ENCODE data around the gene ANAPC16.
A peak's percentile ranks its signal among the peaks of the same experiment; 100 is the strongest.
"Not testable (repeated sequence)": the region's sequence is repeated elsewhere in the genome, so short reads cannot be mapped to it uniquely, and the experiment has no call there.

Gene ANAPC16

DNA sequence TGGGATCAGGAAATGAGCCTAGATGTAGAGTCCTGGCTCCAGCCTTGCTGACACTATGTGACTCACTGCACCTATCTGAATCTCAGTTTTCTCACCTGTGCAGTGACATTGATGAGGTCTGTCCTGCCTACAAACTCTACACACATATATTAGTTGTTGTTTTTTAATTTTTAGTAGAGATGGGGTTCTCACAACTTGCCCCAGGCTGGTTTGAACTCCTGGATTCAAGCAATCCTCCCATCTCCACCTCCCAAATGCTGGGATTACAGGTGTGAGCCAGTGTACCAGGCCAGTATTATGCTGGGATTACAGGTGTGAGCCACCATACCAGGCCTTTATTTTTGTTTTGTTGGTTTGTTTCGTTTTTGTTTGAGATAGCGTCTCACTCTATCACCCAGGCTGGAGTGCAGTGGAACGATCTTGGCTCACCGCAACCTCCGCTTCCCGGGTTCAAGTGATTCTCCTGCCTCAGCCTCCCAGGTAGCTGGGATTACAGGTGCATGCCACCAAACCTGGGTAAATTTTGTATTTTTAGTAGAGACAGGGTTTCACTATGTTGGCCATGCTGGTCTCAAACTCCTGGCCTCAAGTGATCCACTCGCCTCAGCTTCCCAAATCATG lies 46.1 kb downstream of the ANAPC16 start:
- DNase-seq (ENCODE audit: low read depth in 2 of 2, low spot score in 1 of 2), result no peak

DNA sequence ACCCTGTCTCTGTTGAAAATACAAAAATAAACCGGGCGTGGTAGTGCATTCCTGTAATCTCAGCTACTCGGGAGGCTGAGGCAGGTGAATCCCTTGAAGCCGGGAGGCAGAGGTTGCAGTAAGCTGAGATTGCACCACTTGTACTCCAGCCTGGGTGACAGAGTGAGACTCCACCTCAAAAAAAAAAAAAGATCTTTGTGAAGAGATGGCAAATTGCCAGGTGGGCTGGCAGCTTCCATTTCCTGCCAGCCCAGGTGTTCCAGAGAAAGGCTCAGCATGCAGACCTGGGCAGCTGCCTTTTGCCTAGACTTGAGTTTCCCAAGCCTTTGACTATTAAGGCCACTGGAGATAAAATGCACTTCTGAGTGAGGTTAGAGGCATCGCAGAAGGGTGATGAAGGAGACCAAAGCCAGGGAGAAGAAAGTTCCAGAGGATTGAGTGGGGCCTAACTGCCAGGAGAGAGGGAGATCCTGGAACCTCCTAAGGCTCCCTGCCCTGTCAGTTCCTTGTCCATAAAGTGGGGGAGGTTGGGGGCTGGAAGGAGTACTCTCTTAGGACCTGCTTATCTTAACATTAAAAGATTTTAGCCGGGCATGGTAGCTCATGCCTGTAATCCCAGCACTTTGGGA lies 47.9 kb downstream of the ANAPC16 start:
- no peak for DNase-seq (ENCODE audit: low read depth in 2 of 2, low spot score in 1 of 2)

DNA sequence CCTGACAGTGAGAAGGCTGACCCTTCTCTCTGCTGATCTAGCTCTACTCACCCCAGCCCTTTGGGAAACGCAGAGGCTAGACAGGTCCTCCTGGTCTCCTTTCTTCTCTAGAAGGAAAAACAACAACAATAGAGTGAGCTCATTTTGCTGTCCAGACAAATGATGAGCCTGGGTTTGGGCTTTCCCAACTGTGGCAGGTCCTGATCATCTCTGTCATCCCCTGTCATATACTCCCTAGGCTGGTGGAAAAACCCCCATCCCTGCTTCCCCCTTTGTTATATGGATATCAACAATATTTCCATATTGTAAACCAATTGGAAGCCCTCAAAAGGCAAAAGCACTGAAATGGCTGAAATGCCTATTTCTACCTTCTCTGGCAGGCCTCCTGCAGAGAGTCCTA lies 48.7 kb downstream of the ANAPC16 start:
- DNase-seq (ENCODE audit: low read depth in 2 of 2, low spot score in 1 of 2), result no peak

DNA sequence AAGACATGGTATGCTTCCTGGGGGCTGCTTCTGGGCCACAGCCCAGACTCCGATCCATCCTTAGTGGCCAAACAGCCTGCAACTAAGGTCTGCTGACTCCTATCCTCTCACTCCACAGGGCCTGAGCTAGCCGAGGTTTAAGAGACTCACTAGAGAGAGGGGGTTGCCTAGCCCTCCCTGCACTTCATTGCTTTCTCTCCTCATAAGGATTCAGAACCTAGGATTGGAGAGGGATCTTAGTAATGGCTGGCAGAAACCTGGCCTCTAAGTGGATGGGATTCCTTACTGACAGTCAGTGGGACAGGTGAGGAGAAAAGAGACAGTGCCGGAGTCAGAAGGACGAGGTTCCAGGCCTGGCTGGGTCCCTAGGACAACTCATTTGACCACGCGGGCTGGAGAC lies 49.7 kb downstream of the ANAPC16 start:
- DNase-seq (ENCODE audit: low read depth in 2 of 2, low spot score in 1 of 2), result no peak

DNA sequence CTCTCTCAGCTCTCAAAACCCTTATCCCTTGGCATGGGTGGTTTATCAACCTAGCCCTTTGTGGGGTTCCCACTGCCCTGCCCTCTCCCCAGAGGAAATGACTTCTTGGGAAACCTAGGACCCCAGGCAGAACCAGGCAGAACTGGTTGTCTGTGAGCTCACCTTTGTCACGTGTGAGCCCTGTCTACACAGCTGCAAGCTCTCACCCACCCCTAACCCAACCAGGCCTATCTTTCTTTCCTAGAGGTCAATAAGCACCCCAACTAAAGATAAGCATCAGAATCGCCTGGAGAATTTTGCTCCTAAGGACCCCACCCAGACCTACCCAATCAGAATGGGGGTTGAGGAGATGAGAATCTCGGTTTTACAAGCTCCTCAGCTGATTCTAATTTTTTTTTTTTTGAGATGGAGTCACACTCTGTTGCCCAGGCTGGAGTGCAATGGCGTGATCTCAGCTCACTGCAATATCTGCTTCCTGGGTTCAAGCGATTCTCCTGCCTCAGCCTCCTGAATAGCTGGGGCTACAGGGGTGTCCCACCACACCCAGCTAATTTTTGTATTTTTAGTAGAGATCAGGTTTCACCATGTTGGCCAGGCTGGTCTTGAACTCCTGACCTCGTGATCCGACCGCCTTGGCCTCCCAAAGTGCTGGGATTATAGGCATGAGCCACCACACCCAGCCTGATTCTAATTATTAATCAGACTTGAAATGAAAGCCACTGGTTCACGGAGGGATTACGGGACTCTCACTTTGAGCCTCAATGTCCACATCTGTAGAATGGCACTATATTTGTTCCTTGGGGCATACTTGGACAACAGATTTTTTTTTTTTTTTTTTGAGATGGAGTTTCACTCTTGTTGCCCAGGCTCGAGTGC lies 50.4 kb downstream of the ANAPC16 start:
- no peak for DNase-seq (ENCODE audit: low read depth in 2 of 2, low spot score in 1 of 2)

DNA sequence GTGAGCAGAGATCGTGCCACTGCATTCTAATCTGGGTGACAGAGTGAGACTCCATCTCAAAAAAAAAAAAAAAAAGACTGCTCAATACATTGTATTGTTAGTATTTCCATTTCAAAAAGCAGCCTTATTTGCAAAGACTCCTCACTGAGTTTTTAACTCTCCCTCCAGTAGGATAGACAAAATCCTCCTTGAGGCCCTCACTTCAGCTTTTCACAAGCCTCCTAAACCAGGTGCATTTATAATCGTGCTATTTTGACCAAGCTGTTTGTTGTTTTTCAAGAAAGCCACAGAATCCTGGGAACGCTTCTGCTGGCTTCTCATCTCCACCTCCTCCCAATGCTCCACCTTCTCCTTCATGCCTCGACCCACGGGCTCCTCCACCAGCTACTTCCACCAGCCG lies 51.6 kb downstream of the ANAPC16 start:
- DNase-seq (ENCODE audit: low read depth in 2 of 2, low spot score in 1 of 2), result no peak

DNA sequence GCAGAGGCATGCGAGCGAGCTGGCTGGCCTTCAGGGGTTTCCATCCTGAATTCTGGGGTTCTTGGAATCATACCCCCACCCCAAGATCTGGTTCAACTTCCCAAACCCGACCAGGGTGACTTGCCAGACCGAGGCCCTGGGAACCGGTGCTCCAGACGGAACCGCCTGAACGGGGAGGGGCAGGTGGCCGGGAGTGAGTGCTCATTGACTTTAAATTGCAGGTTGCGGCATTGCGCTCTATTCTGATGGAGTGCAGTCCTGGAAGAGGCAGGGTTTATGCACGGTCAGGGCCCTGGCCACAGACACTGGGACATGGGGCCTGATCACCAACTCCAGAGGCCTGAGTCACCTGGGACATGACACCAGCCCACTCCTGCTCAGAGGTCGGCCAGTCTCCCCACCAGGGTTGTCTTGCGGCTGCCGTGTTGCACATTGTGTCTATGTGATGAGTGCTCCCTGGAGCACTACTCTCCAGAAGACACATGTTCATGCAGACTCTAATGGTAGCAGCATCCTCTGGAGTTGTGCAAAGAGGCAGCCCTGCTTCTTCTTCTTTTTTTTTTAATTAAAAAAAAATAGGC lies 52.1 kb downstream of the ANAPC16 start:
- no peak for DNase-seq (ENCODE audit: low read depth in 2 of 2, low spot score in 1 of 2)

DNA sequence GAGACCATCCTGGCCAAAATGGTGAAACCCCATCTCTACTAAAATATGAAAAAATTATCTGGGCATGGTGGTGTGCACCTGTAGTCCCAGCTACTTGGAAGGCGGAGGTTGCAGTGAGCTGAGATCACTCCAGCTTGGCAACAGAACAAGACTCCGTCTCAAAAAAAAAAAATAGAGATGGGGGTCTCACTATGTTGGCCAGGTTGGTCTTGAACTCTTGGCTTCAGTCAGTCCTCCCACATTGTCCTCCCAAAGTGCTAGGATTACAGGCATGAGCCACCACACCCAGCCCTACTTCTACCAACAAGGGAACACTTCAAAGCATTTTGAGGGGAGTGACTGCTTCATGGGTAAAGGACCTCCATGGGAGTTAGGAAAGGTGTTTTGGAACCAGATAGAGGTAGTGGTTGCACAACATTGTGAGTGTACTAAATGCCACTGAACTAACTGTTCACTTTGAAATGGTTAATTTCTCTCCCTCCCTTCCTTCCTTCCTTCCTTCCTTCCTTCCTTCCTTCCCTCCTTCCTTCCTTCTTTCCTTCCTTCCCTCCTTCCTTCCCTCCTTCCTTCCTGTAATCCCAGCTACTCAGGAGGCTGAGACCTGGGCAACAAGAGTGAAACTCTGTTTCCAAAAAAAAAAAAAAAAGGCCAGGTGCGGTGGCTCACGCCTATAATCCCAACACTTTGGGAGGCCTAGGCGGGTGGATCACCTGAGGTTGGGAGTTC lies 52.8 kb downstream of the ANAPC16 start:
- not testable (repeated sequence) for DNase-seq (ENCODE audit: low read depth in 2 of 2, low spot score in 1 of 2)

DNA sequence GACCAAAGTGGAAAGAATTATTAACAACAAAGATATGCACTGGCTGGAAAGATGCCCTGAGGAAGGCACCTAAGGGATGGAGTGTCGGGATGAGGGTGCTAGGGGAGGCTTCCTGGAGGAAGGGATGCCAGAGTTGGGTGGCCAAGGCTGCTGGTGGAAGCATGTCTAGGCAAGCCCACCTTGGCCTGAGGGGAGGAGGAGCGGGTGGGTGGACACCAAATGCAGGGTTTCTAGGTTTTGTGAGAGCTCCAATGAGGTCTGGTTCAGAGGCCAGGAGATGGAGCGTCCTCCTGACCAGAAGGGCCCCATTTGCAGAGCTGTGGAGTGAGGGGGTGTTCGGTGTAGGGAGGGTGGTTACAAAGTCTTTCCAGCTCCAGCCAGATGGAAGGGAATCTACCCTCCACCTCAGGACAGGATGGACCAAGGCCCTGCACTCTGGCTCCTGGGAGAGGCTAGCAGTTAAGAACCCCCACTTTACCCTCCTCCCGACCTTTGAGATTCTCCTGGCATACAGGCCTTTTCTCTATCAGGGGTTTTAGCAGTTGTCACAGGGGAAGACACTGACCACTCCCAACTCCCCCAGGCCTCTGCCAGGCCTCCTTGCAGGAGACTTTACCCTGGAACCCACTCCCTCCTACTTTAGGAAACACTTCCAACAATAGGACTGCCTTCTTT lies 54.9 kb downstream of the ANAPC16 start:
- DNase-seq (ENCODE audit: low read depth in 2 of 2, low spot score in 1 of 2), result no peak

DNA sequence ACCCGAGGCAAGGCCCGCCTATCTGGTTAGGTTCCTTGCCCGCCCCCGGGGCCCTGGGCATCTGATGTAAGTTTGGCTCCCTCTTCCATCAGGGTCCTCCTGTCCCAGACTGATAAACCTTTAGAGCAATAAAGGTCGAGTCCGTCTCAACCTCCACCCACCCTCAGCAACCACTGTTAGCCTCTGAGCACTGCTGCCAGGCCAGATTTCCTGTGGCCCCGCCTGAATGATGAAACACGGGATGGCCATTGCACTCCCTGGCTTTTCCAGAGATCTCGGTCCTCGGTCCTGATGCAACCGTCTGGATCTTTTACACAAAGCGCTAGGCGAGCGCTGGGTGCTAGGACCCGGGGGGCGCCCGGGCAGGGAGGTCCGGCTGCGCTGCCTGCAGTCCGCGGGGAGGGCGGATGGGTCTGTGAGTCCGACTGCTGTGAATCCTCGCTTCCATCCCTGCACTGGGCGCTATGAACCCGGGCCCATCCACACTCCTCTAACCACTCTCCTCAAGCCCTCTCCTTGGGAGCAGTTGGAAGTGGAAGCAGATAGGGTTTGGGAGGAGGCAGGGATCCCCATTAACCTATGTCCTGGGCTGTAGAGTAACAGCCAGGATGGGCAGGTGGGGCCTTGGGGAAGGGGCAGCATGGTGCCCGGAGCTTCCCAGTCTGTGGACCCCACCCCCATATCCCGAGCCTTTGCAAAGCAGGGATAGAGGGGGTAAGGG lies 57.0 kb downstream of the ANAPC16 start:
- DNase-seq (ENCODE audit: low read depth in 2 of 2, low spot score in 1 of 2), result peak in 1 of 2 donors; percentile 17

DNA sequence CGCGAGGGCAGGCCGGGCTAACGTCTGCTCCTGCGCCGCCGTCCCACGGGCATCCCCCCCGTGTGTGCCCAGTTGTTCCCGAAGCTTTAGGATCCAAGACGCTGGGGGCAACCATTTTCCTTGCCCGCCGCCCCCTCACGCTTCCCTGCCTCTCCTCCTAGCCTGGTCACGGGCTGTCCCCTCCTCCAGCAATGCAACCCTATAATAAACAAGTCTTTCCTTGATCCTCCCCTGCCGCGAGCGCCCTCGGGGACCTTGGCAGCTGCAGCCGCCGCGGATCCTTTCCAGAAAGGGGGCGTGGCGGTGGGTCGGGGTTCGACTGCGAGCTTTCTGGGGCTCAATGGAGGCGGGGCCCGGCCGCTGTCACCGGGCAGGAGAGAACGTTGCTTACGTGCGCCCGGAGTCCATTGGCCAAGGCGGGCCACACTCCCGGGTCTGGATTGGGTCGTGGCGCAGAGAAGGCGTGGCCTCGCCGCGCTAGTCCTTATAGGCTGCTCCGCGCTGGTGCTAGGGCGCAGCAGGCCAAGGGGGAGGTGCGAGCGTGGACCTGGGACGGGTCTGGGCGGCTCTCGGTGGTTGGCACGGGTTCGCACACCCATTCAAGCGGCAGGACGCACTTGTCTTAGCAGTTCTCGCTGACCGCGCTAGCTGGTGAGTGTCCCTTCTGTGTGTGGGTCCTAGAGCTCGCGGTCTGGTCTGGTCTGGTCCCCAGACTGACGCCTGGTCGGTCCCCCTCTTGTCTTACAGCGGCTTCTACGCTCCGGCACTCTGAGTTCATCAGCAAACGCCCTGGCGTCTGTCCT lies 57.8 kb downstream of the ANAPC16 start, which contains the start of gene DDIT4:
Gene DDIT4, plus strand, starts transcription at position 515 of the 803 bp plus-strand sequence. CDS start 293 bp downstream, outside the sequence.
- DNase-seq (ENCODE audit: low read depth in 2 of 2, low spot score in 1 of 2), result peak; percentile 92 to 96

DNA sequence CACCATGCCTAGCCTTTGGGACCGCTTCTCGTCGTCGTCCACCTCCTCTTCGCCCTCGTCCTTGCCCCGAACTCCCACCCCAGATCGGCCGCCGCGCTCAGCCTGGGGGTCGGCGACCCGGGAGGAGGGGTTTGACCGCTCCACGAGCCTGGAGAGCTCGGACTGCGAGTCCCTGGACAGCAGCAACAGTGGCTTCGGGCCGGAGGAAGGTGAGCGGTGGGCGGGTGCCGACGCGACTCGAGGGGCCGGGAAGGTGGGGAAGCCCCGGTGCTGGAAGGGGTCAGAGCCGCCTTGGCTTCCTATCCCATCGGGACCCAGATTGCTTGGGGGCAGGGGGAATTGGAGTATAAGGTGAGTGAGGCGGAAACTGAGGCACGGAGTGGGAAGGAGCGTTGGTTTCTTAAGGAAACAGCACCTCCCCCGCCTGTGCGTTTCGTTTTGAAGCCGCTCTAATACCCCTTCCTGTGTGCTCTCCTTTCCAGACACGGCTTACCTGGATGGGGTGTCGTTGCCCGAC lies 58.5 kb downstream of the ANAPC16 start:
- no peak for DNase-seq (ENCODE audit: low read depth in 2 of 2, low spot score in 1 of 2)

DNA sequence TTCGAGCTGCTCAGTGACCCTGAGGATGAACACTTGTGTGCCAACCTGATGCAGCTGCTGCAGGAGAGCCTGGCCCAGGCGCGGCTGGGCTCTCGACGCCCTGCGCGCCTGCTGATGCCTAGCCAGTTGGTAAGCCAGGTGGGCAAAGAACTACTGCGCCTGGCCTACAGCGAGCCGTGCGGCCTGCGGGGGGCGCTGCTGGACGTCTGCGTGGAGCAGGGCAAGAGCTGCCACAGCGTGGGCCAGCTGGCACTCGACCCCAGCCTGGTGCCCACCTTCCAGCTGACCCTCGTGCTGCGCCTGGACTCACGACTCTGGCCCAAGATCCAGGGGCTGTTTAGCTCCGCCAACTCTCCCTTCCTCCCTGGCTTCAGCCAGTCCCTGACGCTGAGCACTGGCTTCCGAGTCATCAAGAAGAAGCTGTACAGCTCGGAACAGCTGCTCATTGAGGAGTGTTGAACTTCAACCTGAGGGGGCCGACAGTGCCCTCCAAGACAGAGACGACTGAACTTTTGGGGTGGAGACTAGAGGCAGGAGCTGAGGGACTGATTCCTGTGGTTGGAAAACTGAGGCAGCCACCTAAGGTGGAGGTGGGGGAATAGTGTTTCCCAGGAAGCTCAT lies 59.0 kb downstream of the ANAPC16 start:
- peak in 1 of 2 donors; percentile 49 for DNase-seq (ENCODE audit: low read depth in 2 of 2, low spot score in 1 of 2)

DNA sequence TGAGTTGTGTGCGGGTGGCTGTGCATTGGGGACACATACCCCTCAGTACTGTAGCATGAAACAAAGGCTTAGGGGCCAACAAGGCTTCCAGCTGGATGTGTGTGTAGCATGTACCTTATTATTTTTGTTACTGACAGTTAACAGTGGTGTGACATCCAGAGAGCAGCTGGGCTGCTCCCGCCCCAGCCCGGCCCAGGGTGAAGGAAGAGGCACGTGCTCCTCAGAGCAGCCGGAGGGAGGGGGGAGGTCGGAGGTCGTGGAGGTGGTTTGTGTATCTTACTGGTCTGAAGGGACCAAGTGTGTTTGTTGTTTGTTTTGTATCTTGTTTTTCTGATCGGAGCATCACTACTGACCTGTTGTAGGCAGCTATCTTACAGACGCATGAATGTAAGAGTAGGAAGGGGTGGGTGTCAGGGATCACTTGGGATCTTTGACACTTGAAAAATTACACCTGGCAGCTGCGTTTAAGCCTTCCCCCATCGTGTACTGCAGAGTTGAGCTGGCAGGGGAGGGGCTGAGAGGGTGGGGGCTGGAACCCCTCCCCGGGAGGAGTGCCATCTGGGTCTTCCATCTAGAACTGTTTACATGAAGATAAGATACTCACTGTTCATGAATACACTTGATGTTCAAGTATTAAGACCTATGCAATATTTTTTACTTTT lies 59.7 kb downstream of the ANAPC16 start:
- DNase-seq (ENCODE audit: low read depth in 2 of 2, low spot score in 1 of 2), result no peak

DNA sequence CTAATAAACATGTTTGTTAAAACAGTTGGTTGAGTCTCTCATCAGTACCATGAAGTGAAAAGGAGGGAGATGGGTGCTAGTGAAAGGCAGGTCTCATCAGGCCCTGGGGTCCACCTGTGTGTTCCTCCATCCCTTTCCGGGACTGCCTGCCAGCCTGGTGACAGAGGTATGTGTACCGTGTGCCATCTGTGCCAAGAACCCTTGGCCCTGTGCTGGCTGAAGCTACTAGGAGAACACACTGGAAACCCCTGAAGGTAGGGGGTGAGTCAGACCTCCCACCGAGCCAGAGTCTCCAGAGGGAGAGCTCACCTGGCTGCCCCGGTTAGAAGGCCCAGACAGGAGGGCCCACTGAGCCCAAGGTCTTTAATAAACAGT lies 60.2 kb downstream of the ANAPC16 start:
- DNase-seq (ENCODE audit: low read depth in 2 of 2, low spot score in 1 of 2), result no peak

DNA sequence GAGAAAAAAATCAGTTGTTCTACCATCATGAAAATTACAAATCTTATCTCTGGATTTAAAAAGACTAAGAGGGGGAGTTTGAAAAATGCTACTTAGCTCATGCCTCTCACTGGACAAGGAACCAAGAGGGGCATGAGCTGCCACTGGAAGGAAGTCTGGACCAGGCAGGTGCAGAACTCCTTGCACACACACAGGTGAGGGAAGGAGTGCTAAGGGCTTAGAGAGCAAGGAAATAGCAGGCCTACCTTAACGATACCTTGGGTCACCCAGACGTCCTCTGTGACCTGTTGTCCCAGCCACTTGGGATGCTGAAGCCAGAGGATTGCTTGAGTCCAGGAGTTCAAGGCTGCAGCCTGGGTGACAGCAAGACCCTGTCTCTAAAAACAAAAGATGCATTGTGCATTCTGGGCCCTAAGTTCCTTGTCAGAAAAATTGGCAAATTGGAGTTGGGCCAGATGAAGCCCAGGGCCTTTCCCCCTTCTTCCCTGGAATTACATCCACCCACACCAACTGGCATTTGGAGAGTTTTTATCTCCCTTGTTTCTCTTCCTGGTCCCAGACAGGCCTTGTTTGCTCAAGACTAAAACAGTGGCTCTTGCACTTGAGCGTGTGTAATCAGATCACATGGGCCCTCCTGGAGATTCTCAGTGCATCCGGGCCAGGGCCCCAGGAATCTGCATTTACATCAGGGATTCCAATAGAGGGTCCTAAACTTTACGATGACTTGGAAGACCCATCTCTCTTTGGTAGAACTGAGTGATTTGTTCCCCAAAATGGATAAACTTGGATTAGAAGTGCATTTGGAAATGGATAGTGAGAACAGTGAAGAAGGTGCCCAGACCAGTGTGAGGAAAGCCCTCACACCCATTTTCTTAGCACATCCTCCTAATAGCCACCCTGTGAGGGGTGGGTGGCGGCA lies 60.9 kb downstream of the ANAPC16 start:
- no peak for DNase-seq (ENCODE audit: low read depth in 2 of 2, low spot score in 1 of 2)

Data from stimulated activated CD8-positive, alpha-beta memory T cell treated with anti-CD3 and anti-CD28 coated beads, Interleukin-4, amount 100 ng/mL, for 1 hour (primary cell).